ENCODE measurements around the gene PCED1B. TPM values are rescaled to one million over a fixed set of nuclear protein-coding genes. Genes with fewer than 3 reads are reported as not detected.

Gene PCED1B
- total RNA-seq, 1 experiment from 2014 or later, result 6.6 TPM

GRCh38 chr12:47264951-47265350 lies 185.5 kb downstream of the PCED1B start:
- Mint-ChIP-seq H3K4me3 (no peak overlapping the region), H3K27ac (no peak overlapping the region), H3K4me1 (peaks cover 3% of the 10 kb centered on the region), H3K36me3 (no peaks in the 10 kb centered on the region), H3K9me3 (0 out of 2 replicates have a peak, but pooled peaks cover 7% of the 10 kb centered on the region), H3K27me3 (ENCODE audit: low read depth) (no peaks in the 10 kb centered on the region)
- DNase-seq (ENCODE audit: low spot score), result no peak
- ATAC-seq, result no peak
- CTCF ChIA-PET, result no interaction called here
- POLR2A ChIA-PET, result no interaction called here
- TF ChIP-seq KAT7 (CRISPR knock-in tag; IDR thresholded peaks at IDR 0.05; ENCODE audit: borderline replicate concordance), result no peak
- TF ChIP-seq SMAD4 (CRISPR knock-in tag; IDR thresholded peaks at IDR 0.05), result no peak
- TF ChIP-seq PRRX2 (CRISPR knock-in tag; IDR thresholded peaks at IDR 0.05), result no peak
- TF ChIP-seq NR1H2 (CRISPR knock-in tag; IDR thresholded peaks at IDR 0.05), result no peak
- no peak for TF ChIP-seq ZNF671 (CRISPR knock-in tag; IDR thresholded peaks at IDR 0.05)
- TF ChIP-seq AR (CRISPR knock-in tag; IDR thresholded peaks at IDR 0.05), result no peak
- no peak for TF ChIP-seq FOXK1 (CRISPR knock-in tag; IDR thresholded peaks at IDR 0.05)
- no peak for TF ChIP-seq ZNF416 (CRISPR knock-in tag; IDR thresholded peaks at IDR 0.05)
- TF ChIP-seq ZNF263 (CRISPR knock-in tag; IDR thresholded peaks at IDR 0.05; ENCODE audit: low read depth), result no peak
- no peak for TF ChIP-seq ELF4 (CRISPR knock-in tag; IDR thresholded peaks at IDR 0.05; ENCODE audit: low read depth)
- TF ChIP-seq NFATC4 (CRISPR knock-in tag; IDR thresholded peaks at IDR 0.05), result no peak
- TF ChIP-seq USF2 (CRISPR knock-in tag; IDR thresholded peaks at IDR 0.05), result no peak

- Mint-ChIP-seq H3K27ac (no peak overlapping the region), H3K4me3 (no peak overlapping the region), H3K4me1 (peaks cover 3% of the 10 kb centered on the region), H3K27me3 (ENCODE audit: low read depth) (no peaks in the 10 kb centered on the region), H3K36me3 (no peaks in the 10 kb centered on the region), H3K9me3 (0 out of 2 replicates have a peak, but pooled peaks cover 7% of the 10 kb centered on the region)
- TF ChIP-seq ZNF121 (CRISPR knock-in tag; IDR thresholded peaks at IDR 0.05) (peak; percentile 82), NFATC4 (CRISPR knock-in tag; IDR thresholded peaks at IDR 0.05) (no peak)
- ChIA-PET POLR2A (no interaction called here), CTCF (no interaction called here)
- ATAC-seq (no peak), DNase-seq (ENCODE audit: low spot score) (no peak)
Observed at GRCh38 chr12:47265391-47265790, 186.0 kb downstream of the PCED1B start.

GRCh38 chr12:47267571-47267970 lies 188.2 kb downstream of the PCED1B start:
- TF ChIP-seq SMAD3 (CRISPR knock-in tag; IDR thresholded peaks at IDR 0.05; ENCODE audit: borderline replicate concordance) (no peak), ERG (CRISPR knock-in tag; IDR thresholded peaks at IDR 0.05) (no peak), FOXP1 (CRISPR knock-in tag; IDR thresholded peaks at IDR 0.05; ENCODE audit: borderline replicate concordance) (no peak), MAX (CRISPR knock-in tag; IDR thresholded peaks at IDR 0.05) (no peak), FOXP4 (CRISPR knock-in tag; IDR thresholded peaks at IDR 0.05) (no peak)
- H3K27me3 Mint-ChIP-seq (ENCODE audit: low read depth), result no peaks in the 10 kb centered on the region
- DNase-seq (ENCODE audit: low spot score) (no peak), ATAC-seq (no peak)
- 0 out of 2 replicates have a peak, but pooled peaks cover 7% of the 10 kb centered on the region for H3K9me3 Mint-ChIP-seq
- H3K27ac Mint-ChIP-seq, result no peak overlapping the region
- H3K4me3 Mint-ChIP-seq, result no peak overlapping the region
- ChIA-PET CTCF (no interaction called here), POLR2A (no interaction called here)
- H3K36me3 Mint-ChIP-seq, result no peaks in the 10 kb centered on the region
- H3K4me1 Mint-ChIP-seq, result peaks cover 5% of the 10 kb centered on the region; the same call in 1 of the 2 replicates

Measured in WTC11 (cell line).